Neural cell (in vitro differentiated cells): ENCODE data around the gene SEPTIN8. TPM values are rescaled to one million over a fixed set of nuclear protein-coding genes. Genes with fewer than 3 reads are reported as not detected.

ENCODE experiments used
- H2AFZ ChIP-seq: fragments of 200-600, 300-800 bp; sonication (generic), shearing (Covaris generic); 2 replicates; pipeline ENCODE4 v1.6.0; 2014; ENCODE audit warnings: low read depth, mild to moderate bottlenecking, antibody characterized with exemption, low read length, moderate library complexity
- H3F3A ChIP-seq: fragments of 200-600 bp; shearing (Covaris generic); 2 replicates; pipeline ENCODE4 v1.6.1; 2016; ENCODE audit warnings: mild to moderate bottlenecking, moderate library complexity, mixed read lengths, antibody characterized with exemption, low read length; ENCODE audit not compliant: insufficient read depth, poor library complexity, severe bottlenecking
- H3K27ac ChIP-seq: fragments of 200-600, 300-800 bp; sonication (generic), shearing (Covaris generic); 2 replicates; pipeline ENCODE4 v1.5.1; 2014; ENCODE audit warnings: mild to moderate bottlenecking, low read length, moderate library complexity
- H3K27me3 ChIP-seq: fragments of 300-800, 200-600 bp; sonication (generic), shearing (Covaris generic); 2 replicates; pipeline ENCODE4 v1.6.0; 2014; ENCODE audit warnings: mild to moderate bottlenecking, low read depth, low read length, moderate library complexity; ENCODE audit not compliant: insufficient read depth
- H3K36me3 ChIP-seq: fragments of 300-800, 200-600 bp; sonication (generic), shearing (Covaris generic); 2 replicates; pipeline ENCODE4 v1.5.1; 2014; ENCODE audit warnings: mild to moderate bottlenecking, antibody characterized with exemption, low read length, moderate library complexity; ENCODE audit not compliant: insufficient read depth
- H3K4me2 ChIP-seq: fragments of 300-800, 200-600 bp; sonication (generic), shearing (Covaris generic); 2 replicates; pipeline ENCODE4 v1.6.0; 2014; ENCODE audit warnings: mild to moderate bottlenecking, low read length
- H3K4me3 ChIP-seq: fragments of 300-800, 200-600 bp; sonication (generic), shearing (Covaris generic); 2 replicates; pipeline ENCODE4 v1.5.1; 2014; ENCODE audit warnings: mild to moderate bottlenecking, low read length, moderate library complexity
- H3K79me2 ChIP-seq: fragments of 200-600 bp; shearing (Covaris generic); replicated peaks from 2 replicates; pipeline ENCODE4 v1.6.0; 2014; ENCODE audit warnings: mild to moderate bottlenecking, low read length, moderate library complexity; ENCODE audit not compliant: insufficient read depth
- H3K9ac ChIP-seq: fragments of 300-800, 200-600 bp; sonication (generic), shearing (Covaris generic); 2 replicates; pipeline ENCODE4 v1.6.1; 2016; ENCODE audit warnings: mild to moderate bottlenecking, low read length, mixed read lengths
- H3K9me2 ChIP-seq: fragments of 200-600 bp; shearing (Covaris generic); 2 replicates; pipeline ENCODE4 v1.6.1; 2016; ENCODE audit warnings: mild to moderate bottlenecking, low read length, mixed read lengths; ENCODE audit not compliant: insufficient read depth
- H3K9me3 ChIP-seq: fragments of 200-600, 300-800 bp; sonication (generic), shearing (Covaris generic); 2 replicates; pipeline ENCODE4 v1.6.1; 2016; ENCODE audit warnings: mild to moderate bottlenecking, mixed run types, low read length, moderate library complexity, mixed read lengths
- H4K20me1 ChIP-seq: fragments of 200-600 bp; shearing (Covaris generic); 2 replicates; pipeline ENCODE4 v1.6.1; 2016; ENCODE audit warnings: mild to moderate bottlenecking, mixed run types; ENCODE audit not compliant: insufficient read depth
- CTCF ChIP-seq: fragments of 450-650 bp; IDR thresholded peaks from 2 replicates; pipeline ENCODE4 v1.5.1; 2014; ENCODE audit warnings: antibody characterized with exemption, mild to moderate bottlenecking, moderate library complexity; ENCODE audit not compliant: poor library complexity, severe bottlenecking
- EP300 ChIP-seq: fragments of 450-650 bp; conservative IDR thresholded peaks from 2 replicates; pipeline ENCODE4 v1.6.1; 2014; ENCODE audit warnings: antibody characterized with exemption, mild to moderate bottlenecking, moderate library complexity; ENCODE audit not compliant: poor library complexity, severe bottlenecking
- EZH2 ChIP-seq: fragments of 200-600, 300-800 bp; shearing (Covaris generic), sonication (generic); IDR thresholded peaks from 2 replicates; pipeline ENCODE4 v1.6.1; 2014; ENCODE audit warnings: antibody characterized with exemption, low read length, borderline replicate concordance, mild to moderate bottlenecking; ENCODE audit not compliant: insufficient read depth, poor library complexity, severe bottlenecking
- MXI1 ChIP-seq: fragments of 450-650 bp; conservative IDR thresholded peaks from 2 replicates; pipeline ENCODE4 v1.6.1; 2014; ENCODE audit warnings: antibody characterized with exemption, mild to moderate bottlenecking; ENCODE audit not compliant: poor library complexity, severe bottlenecking
- POLR2AphosphoS5 ChIP-seq: IDR thresholded peaks from 2 replicates; pipeline ENCODE4 v1.6.1; 2012
- RAD21 ChIP-seq: fragments of 450-650 bp; conservative IDR thresholded peaks from 2 replicates; pipeline ENCODE4 v1.6.1; 2014; ENCODE audit warnings: antibody characterized with exemption, mild to moderate bottlenecking, moderate library complexity
- REST ChIP-seq: IDR thresholded peaks from 2 replicates; pipeline ENCODE4 v1.6.1; 2012; ENCODE audit warnings: borderline replicate concordance
- SMC3 ChIP-seq: fragments of 450-650 bp; conservative IDR thresholded peaks from 2 replicates; pipeline ENCODE4 v1.6.1; 2014; ENCODE audit warnings: antibody characterized with exemption, mild to moderate bottlenecking, moderate library complexity; ENCODE audit not compliant: poor library complexity
- TAF1 ChIP-seq: IDR thresholded peaks from 2 replicates; pipeline ENCODE4 v1.6.1; 2012; ENCODE audit warnings: low read depth
- polyA plus RNA-seq: library from polyadenylated mRNA; depleted of rRNA; stranded (reverse); fragments of >200 nt; gene quantifications from 2 replicates; pipeline ENCODE4 v1.2.3, GENCODE V29; 2014

Gene SEPTIN8
- polyA plus RNA-seq, 1 donor from 2014 or later: 37.7 TPM

GRCh38 chr5:132762246-132763000 lies 14.6 kb downstream of the SEPTIN8 start:
- no peaks in the 10 kb centered on the region for H3K9me3 ChIP-seq
- H3K4me2 ChIP-seq: no peak overlapping the region
- TF ChIP-seq REST: no peak
- TF ChIP-seq CTCF: no peak
- TF ChIP-seq EP300: no peak
- TF ChIP-seq RAD21: no peak
- TF ChIP-seq MXI1: no peak
- TF ChIP-seq TAF1: no peak
- no peak for TF ChIP-seq SMC3
- TF ChIP-seq POLR2AphosphoS5: no peak
- TF ChIP-seq EZH2: no peak
- H3K9ac ChIP-seq: no peak overlapping the region
- H3K9me2 ChIP-seq: no peaks in the 10 kb centered on the region
- H3K4me3 ChIP-seq: no peak overlapping the region
- H3K27ac ChIP-seq: no peak overlapping the region
- no peak overlapping the region for H2AFZ ChIP-seq
- no peaks in the 10 kb centered on the region for H3F3A ChIP-seq
- H3K36me3 ChIP-seq: no peaks in the 10 kb centered on the region
- no peaks in the 10 kb centered on the region for H3K27me3 ChIP-seq
- no peaks in the 10 kb centered on the region for H3K79me2 ChIP-seq
- no peaks in the 10 kb centered on the region for H4K20me1 ChIP-seq

- no peak overlapping the region for H3K9ac ChIP-seq
- no peaks in the 10 kb centered on the region for H3K27me3 ChIP-seq
- H3F3A ChIP-seq: no peaks in the 10 kb centered on the region
- H3K9me2 ChIP-seq: no peaks in the 10 kb centered on the region
- H3K4me3 ChIP-seq: no peak overlapping the region
- H4K20me1 ChIP-seq: no peaks in the 10 kb centered on the region
- H3K27ac ChIP-seq: no peak overlapping the region
- no peak overlapping the region for H3K4me2 ChIP-seq
- no peaks in the 10 kb centered on the region for H3K36me3 ChIP-seq
- TF ChIP-seq REST (no peak), CTCF (no peak), POLR2AphosphoS5 (no peak), EZH2 (no peak), SMC3 (no peak), EP300 (no peak), TAF1 (no peak), MXI1 (no peak), RAD21 (no peak)
- no peaks in the 10 kb centered on the region for H3K79me2 ChIP-seq
- no peak overlapping the region for H2AFZ ChIP-seq
- H3K9me3 ChIP-seq: no peaks in the 10 kb centered on the region
These were observed 15.5 kb downstream of the SEPTIN8 start for GRCh38 chr5:132761321-132762240.
